ENCODE results near the gene FIGLA.
A peak's percentile ranks its signal among the peaks of the same experiment; 100 is the strongest.
"Not testable (repeated sequence)": the region's sequence is repeated elsewhere in the genome, so short reads cannot be mapped to it uniquely, and the experiment has no call there.

Gene FIGLA

DNA sequence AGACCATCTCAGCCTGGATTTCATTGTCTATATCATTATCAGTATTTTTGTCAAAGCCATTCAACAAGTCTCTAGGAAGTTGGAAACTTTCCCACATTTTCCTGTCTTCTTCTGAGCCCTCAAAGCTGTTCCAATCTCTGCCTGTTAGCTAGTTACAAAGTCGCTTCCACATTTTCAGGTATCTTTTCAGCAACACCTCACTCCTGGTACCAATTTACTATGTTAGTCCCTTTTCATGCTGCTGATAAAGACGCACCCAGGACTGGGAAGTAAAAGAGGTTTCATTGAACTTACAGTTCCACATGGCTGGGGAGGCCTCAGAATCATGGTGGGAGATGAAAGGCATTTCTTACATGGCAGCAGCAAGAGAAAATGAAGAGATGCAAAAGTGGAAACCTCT, 9.3 kb upstream of the FIGLA start:
- TF ChIP-seq, protein P1, sequence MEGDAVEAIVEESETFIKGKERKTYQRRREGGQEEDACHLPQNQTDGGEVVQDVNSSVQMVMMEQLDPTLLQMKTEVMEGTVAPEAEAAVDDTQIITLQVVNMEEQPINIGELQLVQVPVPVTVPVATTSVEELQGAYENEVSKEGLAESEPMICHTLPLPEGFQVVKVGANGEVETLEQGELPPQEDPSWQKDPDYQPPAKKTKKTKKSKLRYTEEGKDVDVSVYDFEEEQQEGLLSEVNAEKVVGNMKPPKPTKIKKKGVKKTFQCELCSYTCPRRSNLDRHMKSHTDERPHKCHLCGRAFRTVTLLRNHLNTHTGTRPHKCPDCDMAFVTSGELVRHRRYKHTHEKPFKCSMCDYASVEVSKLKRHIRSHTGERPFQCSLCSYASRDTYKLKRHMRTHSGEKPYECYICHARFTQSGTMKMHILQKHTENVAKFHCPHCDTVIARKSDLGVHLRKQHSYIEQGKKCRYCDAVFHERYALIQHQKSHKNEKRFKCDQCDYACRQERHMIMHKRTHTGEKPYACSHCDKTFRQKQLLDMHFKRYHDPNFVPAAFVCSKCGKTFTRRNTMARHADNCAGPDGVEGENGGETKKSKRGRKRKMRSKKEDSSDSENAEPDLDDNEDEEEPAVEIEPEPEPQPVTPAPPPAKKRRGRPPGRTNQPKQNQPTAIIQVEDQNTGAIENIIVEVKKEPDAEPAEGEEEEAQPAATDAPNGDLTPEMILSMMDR (conservative IDR thresholded peaks at IDR 0.05; ENCODE audit: low read depth, low read length): no peak
- DNase-seq (ENCODE audit: low read depth): no peak
- H3K4me3 ChIP-seq (ENCODE audit: low read depth, low read length): no peak overlapping the region

DNA sequence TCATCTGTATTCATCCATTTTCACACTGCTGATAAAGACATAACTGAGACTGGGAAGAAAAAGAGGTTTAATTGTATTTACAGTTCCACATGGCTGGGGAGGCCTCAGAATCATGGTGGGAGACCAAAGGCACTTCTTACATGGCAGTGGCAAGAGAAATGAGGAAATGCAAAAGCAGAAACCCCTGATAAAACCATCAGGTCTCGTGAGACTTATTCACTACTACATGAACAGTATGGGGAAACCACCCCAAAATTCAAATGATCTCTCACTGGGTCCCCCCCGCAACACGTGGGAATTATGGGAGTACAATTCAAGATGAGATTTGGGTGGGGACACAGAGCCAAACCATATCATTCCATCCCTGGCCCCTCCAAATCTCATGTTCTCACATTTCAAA, 7.6 kb upstream of the FIGLA start:
- H3K4me3 ChIP-seq (ENCODE audit: low read depth, low read length); DNase-seq (ENCODE audit: low read depth): not testable (repeated sequence)

GRCh38 chr2:70797506-70797905, 7.1 kb upstream of the FIGLA start:
- DNase-seq (ENCODE audit: low read depth): no peak
- TF ChIP-seq, protein P1 (conservative IDR thresholded peaks at IDR 0.05; ENCODE audit: low read depth, low read length): no peak
- no peak overlapping the region for H3K4me3 ChIP-seq (ENCODE audit: low read depth, low read length)

DNA sequence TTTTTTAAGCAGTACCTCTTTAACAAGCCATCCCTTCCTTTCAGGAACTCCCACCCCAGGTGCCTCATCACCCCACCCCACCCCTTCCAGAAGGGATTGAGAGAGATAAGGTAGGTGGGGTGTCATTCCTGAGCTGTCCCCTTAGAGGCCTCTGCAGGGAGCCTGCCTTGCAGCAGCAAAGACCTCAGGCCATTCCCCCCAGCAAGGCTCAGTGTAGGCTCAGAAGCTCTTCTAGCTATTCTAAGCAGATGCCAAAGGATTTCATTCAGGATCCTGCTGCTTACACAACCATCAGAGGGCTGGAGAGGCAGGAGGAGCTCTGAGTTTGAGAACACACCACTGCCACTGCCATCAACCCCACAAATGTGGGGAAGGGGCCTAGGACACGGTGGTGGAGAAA, 5.8 kb upstream of the FIGLA start:
- DNase-seq (ENCODE audit: low read depth): no peak
- H3K4me3 ChIP-seq (ENCODE audit: low read depth, low read length): no peak overlapping the region
- TF ChIP-seq, protein P1 (conservative IDR thresholded peaks at IDR 0.05; ENCODE audit: low read depth, low read length): no peak

DNA sequence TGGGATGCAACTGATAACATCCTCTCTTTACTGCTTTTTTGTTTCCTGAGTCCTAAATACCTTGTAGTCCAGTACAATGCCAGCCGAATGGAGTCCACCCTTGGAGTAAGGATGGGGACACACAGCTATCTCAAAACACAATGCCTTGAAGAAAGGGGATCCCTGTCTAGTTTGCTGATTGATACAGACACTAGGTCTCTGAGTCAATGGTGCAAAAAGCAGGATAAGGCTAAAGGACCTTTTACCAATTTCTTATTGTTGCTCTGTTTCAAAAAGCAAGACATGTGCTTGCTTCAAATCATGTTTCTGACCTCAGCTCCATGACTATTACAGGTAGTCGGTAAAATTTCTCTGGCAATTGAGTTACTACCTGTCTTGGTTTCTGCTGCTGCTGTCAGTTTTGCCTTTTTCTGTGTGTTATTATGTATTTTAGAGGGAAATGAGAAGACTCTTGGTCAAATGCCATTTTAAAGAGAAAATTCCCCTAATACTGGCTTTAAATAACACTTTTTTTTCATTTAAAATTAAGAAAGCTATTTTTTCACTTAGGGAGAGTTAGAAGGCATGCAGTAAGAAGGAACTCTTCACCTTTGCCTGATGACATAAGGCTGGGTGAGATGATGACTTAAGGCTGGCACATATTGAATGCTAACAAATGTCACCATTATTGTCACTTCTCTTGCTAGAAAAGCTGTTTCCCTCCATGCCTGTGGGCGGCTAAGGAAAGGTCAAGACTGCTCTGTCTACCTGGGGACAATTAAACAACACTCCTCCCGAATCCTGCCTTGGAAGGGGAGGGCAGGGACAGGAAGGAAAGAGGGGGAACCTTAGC, 4.9 kb upstream of the FIGLA start:
- TF ChIP-seq, protein P1 (conservative IDR thresholded peaks at IDR 0.05; ENCODE audit: low read depth, low read length): no peak
- DNase-seq (ENCODE audit: low read depth): no peak
- no peak overlapping the region for H3K4me3 ChIP-seq (ENCODE audit: low read depth, low read length)

DNA sequence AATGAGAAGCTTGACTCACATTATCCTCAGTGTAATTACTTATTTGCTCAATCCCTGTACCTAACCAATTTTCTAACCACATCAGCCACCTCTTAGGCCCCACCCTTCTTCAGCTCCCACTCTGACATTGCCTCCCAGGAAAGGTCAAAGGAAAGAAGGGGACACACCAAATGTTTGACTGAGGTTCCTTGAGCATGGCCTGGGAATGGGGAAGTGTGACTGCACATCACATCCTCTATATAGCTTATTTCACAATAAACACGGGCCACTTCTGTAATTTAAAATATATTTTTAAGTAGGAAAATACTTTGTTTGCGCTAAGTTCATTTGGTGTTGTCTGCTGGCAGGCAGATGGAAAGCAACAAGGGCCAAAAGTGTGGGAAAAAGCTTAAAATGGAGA, 3.0 kb upstream of the FIGLA start:
- TF ChIP-seq, protein P1 (conservative IDR thresholded peaks at IDR 0.05; ENCODE audit: low read depth, low read length): no peak
- H3K4me3 ChIP-seq (ENCODE audit: low read depth, low read length): no peak overlapping the region
- DNase-seq (ENCODE audit: low read depth): no peak

DNA sequence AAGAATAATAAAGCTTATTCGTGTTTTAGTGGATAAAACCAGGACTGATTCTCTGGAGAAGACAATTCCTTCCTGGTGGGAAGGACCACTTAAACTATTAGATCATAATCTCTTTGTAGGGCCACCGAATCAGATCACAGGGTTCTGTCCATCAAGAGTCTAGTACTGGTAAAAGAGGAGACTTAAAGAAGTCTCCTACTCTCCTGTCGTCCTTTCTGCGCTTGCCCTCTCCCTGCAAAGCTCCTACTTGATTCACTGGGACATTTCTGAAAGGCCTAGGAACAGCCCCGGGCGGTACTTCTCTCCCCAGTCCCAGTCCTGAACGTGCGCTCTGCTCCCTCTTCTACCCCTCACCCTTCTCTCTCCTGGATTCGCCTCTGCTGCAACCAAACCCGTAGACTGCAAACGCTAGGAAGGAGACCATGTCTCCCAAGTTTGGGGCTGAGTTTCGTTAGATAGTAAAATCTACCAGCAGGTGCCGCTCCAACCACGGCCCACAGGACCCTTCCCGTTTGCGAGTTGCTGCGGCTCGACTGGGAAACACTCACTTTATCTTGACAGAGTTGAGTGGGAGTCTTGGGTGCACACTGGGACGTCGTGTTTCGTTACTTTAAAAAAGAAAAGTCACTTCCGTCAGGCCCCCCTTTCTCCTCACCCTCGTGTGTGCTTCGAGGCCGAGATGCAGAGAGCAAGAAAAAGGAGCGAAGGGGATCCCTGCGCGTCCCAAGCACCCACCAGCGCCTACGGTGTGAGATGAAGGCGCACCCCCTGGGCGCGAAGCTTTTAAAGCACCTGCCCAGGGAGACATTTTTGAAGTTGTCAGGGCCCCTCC, 923 bp downstream of the FIGLA start:
- no peak overlapping the region for H3K4me3 ChIP-seq (ENCODE audit: low read depth, low read length)
- DNase-seq (ENCODE audit: low read depth): peak; percentile 58
- TF ChIP-seq, protein P1 (conservative IDR thresholded peaks at IDR 0.05; ENCODE audit: low read depth, low read length): peak; percentile 72
